ENCODE results near the gene ROBO3. TPM values are rescaled to one million over a fixed set of nuclear protein-coding genes. Genes with fewer than 3 reads are reported as not detected.

ROBO3 gene
- total and polyA plus RNA-seq, 2 of the 8 experiments (the other 6 are each of a cell fraction or from before 2014, with no cell fraction given), result 12.1 to 24.6 TPM

- no peak overlapping the region for H2BK5ac ChIP-seq (ENCODE audit: low read depth, low read length)
- H3K9me3 ChIP-seq (ENCODE audit: insufficient read depth in 2 of 2, low read depth in 1 of 2, low read length in 1 of 2), result no peaks in the 10 kb centered on the region
- H3K4me1 ChIP-seq (replicated peaks in 1 of 4; ENCODE audit: control insufficient read depth in 3 of 4, insufficient read depth in 4 of 4, low read length in 3 of 4), result no peaks in the 10 kb centered on the region; a peak in 1 of 7 replicates
- no peak overlapping the region for H3K4me2 ChIP-seq (ENCODE audit: insufficient read depth in 1 of 2, low read depth in 2 of 2, low read length in 2 of 2)
- no peaks in the 10 kb centered on the region for H3K79me2 ChIP-seq (ENCODE audit: control insufficient read depth in 1 of 2, insufficient read depth in 2 of 2, low read length in 2 of 2)
- no peak overlapping the region for H3K4me3 ChIP-seq (ENCODE audit: extremely low read depth in 1 of 4, insufficient read depth in 2 of 4, low read depth in 3 of 4, low read length in 4 of 4)
- H3K27ac ChIP-seq (ENCODE audit: low read depth, low read length), result no peak overlapping the region
- ChIA-PET CTCF (ENCODE audit: partially characterized antibody) (interaction anchor here (0.7 to 4.8 kb wide), 12 partner anchors 9 to 455 kb away, joined by 3 to 22 read pairs (median 4); no protein-coding TSS in a partner anchor), POLR2A (ENCODE audit: partially characterized antibody) (interaction anchor here (1.8 kb wide), 1 partner anchor 9 kb away, joined by 7 read pairs; no protein-coding TSS in a partner anchor)
- H4K91ac ChIP-seq (replicated peaks; ENCODE audit: insufficient read length, low read length), result no peak overlapping the region
- H3K9ac ChIP-seq (replicated peaks in 1 of 4; ENCODE audit: extremely low read depth in 1 of 4, low read depth in 3 of 4, low read length in 3 of 4), result no peak overlapping the region; a peak in 1 of 7 replicates
- H3K23ac ChIP-seq (ENCODE audit: insufficient read length), result no peak overlapping the region
- H3K27me3 ChIP-seq (replicated peaks in 1 of 4; ENCODE audit: control insufficient read depth in 3 of 4, extremely low read depth in 1 of 4, insufficient read depth in 3 of 4, low read length in 3 of 4), result peaks cover 0 to 3% (median under 1%) of the 10 kb centered on the region in 4 experiments; a peak in 2 of 7 replicates
- H3K4ac ChIP-seq (replicated peaks; ENCODE audit: insufficient read length, low read depth, low read length), result no peak overlapping the region
- no peak overlapping the region for H2AK5ac ChIP-seq (ENCODE audit: low read depth, low read length)
- no peak overlapping the region for H3K18ac ChIP-seq (ENCODE audit: extremely low read depth, low read length)
- H3K79me1 ChIP-seq (ENCODE audit: low read depth, low read length), result no peaks in the 10 kb centered on the region
- 64% methylated on average over 12 of the region's 12 CpGs; no CpG with 5 or more reads in 1 of the 2 experiments for WGBS, 2 experiments (ENCODE audit: extremely low coverage in 1 of 2, insufficient coverage in 1 of 2, insufficient read length in 1 of 2, insufficient replicate concordance in 2 of 2, low coverage in 1 of 2, low lambda C conversion rate in 2 of 2, missing lambda C conversion rate in 1 of 2)
- H2BK120ac ChIP-seq (replicated peaks; ENCODE audit: low read depth, low read length), result no peak overlapping the region
- peak in 1 of 2 experiments; percentile 51 for DNase-seq (ENCODE audit: low read depth in 1 of 2, low spot score in 2 of 2)
- H2BK12ac ChIP-seq (ENCODE audit: low read depth, low read length), result no peak overlapping the region
- 0 out of 2 replicates have a peak overlapping the region, but pooled peaks have one; percentile 30 for H4K8ac ChIP-seq (ENCODE audit: extremely low read depth, insufficient read depth, low read length)
- H3K23me2 ChIP-seq (ENCODE audit: low read depth, low read length), result no peaks in the 10 kb centered on the region
- H2BK15ac ChIP-seq (ENCODE audit: low read length), result no peak overlapping the region
- no peaks in the 10 kb centered on the region for H3K36me3 ChIP-seq (ENCODE audit: control insufficient read depth in 2 of 4, insufficient read depth in 4 of 4, low read length in 3 of 4)
- H4K20me1 ChIP-seq (replicated peaks in 1 of 2; ENCODE audit: control insufficient read depth in 1 of 2, insufficient read depth in 2 of 2, low read length in 2 of 2), result no peaks in the 10 kb centered on the region
- no peak overlapping the region for H2AFZ ChIP-seq (ENCODE audit: low read length)
- H4K5ac ChIP-seq (ENCODE audit: insufficient read length, low read depth, low read length), result no peak overlapping the region
- no peak for FAIRE-seq
- H3K14ac ChIP-seq (ENCODE audit: insufficient read length), result no peak overlapping the region
- H2BK20ac ChIP-seq (ENCODE audit: low read length), result no peak overlapping the region
- H3K56ac ChIP-seq (replicated peaks; ENCODE audit: insufficient read length, low read depth, low read length), result no peak overlapping the region
- TF ChIP-seq SP2 (IDR thresholded peaks at IDR 0.05; ENCODE audit: low read length) (no peak), CEBPB (IDR thresholded peaks at IDR 0.05; ENCODE audit: low read depth, low read length) (no peak), RAD21 (IDR thresholded peaks at IDR 0.05 in 1 of 2, conservative IDR thresholded peaks at IDR 0.05 in 1 of 2; ENCODE audit: low read depth in 2 of 2, low read length in 2 of 2) (peak; percentile 40 to 52), E2F6 (IDR thresholded peaks at IDR 0.05) (no peak), TEAD4 (IDR thresholded peaks at IDR 0.05; ENCODE audit: low read depth, low read length) (no peak), RBBP5 (IDR thresholded peaks at IDR 0.05; ENCODE audit: borderline replicate concordance, low read depth, low read length) (no peak), FOSL1 (IDR thresholded peaks at IDR 0.05; ENCODE audit: insufficient read depth, low read depth, low read length) (no peak), BACH1 (IDR thresholded peaks at IDR 0.05; ENCODE audit: low read length) (no peak), CBX5 (IDR thresholded peaks at IDR 0.05; ENCODE audit: low read depth, low read length) (no peak), SRF (IDR thresholded peaks at IDR 0.05; ENCODE audit: low read depth, low read length) (no peak), MAX (IDR thresholded peaks at IDR 0.05) (0 out of 2 replicates have a peak, but pooled peaks have one; percentile 8), ZNF274 (IDR thresholded peaks at IDR 0.05; ENCODE audit: borderline replicate concordance, extremely low read depth, low read length) (no peak), TAF1 (IDR thresholded peaks at IDR 0.05; ENCODE audit: low read depth, low read length) (no peak)
Observed at GRCh38 chr11:124891373-124891861, 26.2 kb downstream of the ROBO3 start.

Data from H1 (cell line).